Thyroid gland (tissue), 4 donors: ENCODE data around the gene DTNB.

ENCODE experiments used
- CTCF ChIP-seq, 6 experiments: fragments of 200-600 bp in 3 of 6; fragments of 450-650 bp in 3 of 6; sonication (generic) in 3 of 6; IDR thresholded peaks; one replicate each; pipeline ENCODE4 v1.5.1; 2016 to 2019; ENCODE audit warnings: antibody characterized with exemption in 6 of 6, mild to moderate bottlenecking in 2 of 6, inconsistent platforms in 1 of 6, moderate library complexity in 1 of 6
- POLR2A ChIP-seq, 2 donors: fragments of 450-650 bp; IDR thresholded peaks; one replicate each; pipeline ENCODE4 v1.6.1; 2017; ENCODE audit warnings: antibody characterized with exemption in 2 of 2, mild to moderate bottlenecking in 2 of 2, moderate library complexity in 1 of 2

DNA sequence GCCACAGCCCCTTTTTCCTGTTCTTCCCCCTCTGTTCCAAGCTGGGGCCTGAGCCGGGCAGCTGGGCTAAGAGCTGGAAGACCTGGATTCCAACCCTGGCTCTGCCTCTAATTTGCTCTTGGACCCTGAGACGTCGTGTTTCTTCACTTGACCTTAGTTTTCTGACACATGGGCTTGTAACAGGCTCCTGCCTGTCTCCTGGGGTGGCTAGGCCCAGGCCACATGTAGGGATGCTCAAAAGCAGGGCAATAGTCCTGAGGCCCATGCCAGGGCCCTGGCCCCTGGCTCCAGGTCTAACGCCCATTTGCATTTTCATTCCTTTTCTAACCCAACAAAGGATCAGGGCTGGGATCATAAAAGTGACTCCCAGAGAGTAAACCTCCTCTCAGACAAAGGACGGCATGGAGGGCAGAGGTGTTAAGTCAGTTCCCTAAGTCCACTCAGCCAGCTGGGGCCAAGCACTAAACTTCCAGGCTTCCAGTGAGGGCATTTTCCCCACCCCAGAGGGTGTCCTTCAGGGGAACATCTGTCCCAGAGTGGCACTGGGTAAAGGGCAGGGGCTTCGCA, 315.0 kb downstream of the DTNB start:
- no peak for TF ChIP-seq CTCF (IDR thresholded peaks at IDR 0.05)
- TF ChIP-seq POLR2A (IDR thresholded peaks at IDR 0.05): no peak
